TTC549 (cell line): Measurements from ENCODE around the gene PLK5.
"Not testable (repeated sequence)": the region's sequence is repeated elsewhere in the genome, so short reads cannot be mapped to it uniquely, and the experiment has no call there.

Experiments
- FAIRE-seq: peaks from 2 replicates; lab custom pipeline; 2012; peaks lifted over from hg19 to GRCh38; lab: Jason Lieb, UNC

PLK5 gene

DNA sequence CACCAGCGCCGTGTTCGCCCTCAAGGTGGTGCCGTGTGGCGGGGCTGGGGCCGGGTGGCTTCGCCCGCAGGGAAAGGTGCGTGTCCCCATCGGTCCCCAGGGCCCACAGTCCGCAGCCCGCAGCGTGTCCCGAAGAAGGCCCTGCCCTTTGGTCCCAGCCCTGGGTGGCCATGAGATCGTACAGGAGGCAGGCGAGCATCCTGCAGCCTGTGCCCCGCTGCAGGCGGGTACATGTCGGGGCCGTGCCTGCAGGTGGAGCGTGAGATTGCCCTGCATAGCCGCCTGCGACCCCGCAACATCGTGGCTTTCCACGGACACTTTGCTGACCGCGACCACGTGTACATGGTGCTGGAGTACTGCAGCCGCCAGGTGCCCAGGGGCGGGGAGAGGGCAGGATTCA is 1.5 kb downstream of the PLK5 start:
- no peak for FAIRE-seq

- no peak for FAIRE-seq
These were observed 2.3 kb downstream of the PLK5 start for GRCh38 chr19:1526066-1526778.

GRCh38 chr19:1526979-1527649 is 3.2 kb downstream of the PLK5 start:
- FAIRE-seq = no peak

GRCh38 chr19:1527650-1528309 is 3.9 kb downstream of the PLK5 start:
- no peak for FAIRE-seq

DNA sequence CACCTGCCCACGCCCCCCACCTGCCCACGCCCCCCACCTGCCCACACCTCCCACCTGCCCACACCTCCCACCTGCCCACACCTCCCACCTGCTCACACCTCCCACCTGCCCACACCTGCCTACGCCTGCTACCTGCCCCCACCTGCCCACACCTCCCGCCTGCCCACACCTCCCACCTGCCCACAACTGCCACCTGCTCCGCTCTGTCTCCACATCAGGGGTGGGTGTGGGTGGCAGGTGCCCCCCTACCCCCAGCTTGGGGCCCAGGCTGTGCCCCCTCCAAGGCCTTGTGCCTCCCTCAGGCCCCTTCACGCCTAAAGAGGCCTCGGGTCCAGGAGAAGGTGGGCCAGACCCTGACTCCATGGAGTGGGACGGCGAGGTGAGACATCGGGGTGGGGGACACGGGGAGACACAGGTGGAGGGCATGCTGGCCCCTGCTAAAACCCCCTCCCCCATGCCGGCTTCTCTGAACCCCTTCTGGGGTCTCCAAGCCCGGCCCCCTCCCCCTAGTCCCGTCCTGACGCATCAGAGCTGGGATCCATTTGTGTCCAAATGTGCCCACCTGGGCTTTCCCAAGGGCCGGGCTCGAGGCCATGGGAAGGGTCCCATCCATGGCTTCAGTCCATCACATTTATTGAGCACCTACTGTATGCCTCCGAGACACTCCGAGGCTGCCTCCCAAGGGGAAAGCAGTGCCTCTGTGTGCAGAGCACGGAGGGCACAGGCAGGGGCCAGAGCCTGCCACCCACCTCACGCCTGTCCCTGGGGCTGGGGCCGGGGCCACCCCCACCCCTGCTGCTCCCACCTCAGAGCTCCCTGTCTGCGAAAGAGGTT is 4.9 kb downstream of the PLK5 start:
- FAIRE-seq = no peak

- FAIRE-seq = no peak
These were observed 5.5 kb downstream of the PLK5 start for GRCh38 chr19:1529430-1529816.

DNA sequence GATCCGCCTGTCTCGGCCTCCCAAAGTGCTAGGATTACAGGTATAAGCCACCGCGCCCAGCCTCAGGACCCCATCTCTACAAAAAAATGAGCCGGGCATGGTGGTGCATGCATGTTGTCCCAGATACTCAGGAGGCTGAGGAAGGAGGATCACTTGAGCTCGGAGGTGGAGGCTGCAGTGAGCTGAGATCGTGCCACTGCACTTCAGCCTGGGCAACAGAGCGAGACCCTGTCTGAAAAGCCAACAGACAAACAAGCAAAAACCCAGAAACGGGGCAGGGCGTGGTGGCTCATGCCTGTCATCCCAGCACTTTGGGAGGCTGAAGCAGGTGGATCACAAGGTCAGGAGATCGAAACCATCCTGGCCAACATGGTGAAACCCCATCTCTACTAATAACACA is 7.0 kb downstream of the PLK5 start:
- not testable (repeated sequence) for FAIRE-seq

DNA sequence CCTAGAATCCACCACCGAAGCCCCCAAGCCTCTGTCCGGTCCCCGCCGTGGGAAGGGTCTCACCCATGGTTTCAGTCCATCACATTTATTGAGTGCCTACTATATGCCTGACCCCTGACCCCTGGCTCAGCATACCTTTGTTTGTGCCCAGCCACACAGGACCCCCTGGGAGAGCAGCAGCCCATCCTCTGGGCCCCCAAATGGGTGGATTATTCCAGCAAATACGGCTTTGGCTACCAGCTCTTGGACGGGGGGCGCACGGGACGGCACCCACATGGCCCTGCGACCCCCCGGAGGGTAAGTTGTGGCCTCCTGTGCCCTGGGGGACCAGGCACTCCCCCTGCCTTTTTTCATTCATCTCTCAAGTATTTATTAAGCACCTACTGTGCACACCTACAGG is 7.7 kb downstream of the PLK5 start:
- FAIRE-seq = no peak

DNA sequence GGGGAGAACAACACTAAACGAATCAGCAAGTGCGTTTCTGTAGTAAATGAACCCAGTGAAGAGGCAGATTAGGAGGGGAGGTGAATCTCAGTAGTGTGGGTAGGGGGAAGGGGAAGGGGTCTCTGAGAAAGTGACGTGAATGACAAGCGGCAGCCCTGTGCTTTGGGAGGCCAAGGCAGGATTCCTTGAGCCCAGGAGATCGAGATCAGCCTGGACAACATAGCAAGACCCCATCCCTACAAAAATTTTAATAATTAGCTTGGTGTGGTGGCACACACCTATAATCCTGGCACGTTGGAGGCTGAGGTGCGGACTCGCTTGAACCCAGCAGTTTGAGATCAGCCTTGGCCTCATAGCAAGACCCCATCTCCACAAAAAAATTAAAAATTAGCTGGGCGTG is 8.1 kb downstream of the PLK5 start:
- FAIRE-seq = no peak

DNA sequence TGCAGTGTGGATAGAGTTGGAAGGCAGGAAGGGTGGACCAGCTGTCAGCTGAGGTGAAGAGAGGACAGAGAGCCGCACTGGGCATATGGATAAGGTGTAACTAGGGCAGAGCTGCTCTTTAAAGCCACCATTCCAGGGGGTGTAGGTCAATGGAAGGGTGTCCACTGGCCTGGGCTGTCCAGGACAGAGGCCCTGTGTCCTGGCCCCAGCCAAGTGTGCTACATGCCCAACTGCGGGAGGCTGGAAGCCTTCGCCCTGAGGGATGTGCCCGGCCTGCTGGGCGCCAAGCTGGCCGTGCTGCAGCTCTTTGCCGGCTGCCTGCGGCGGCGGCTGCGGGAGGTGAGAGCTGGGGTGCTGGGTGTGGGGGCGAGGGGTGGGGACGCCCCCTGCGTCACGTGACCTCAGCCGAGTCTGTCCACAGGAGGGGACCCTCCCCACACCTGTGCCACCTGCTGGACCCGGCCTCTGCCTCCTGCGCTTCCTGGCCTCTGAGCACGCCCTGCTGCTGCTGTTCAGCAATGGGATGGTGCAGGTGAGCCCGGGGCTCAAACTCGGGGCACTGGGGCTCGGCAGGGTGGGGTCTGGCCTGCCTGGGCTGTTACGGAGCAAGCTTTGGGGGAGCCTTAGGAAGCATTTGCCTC is 9.8 kb downstream of the PLK5 start:
- no peak for FAIRE-seq

GRCh38 chr19:1534972-1535371 is 11.1 kb downstream of the PLK5 start:
- FAIRE-seq = no peak

DNA sequence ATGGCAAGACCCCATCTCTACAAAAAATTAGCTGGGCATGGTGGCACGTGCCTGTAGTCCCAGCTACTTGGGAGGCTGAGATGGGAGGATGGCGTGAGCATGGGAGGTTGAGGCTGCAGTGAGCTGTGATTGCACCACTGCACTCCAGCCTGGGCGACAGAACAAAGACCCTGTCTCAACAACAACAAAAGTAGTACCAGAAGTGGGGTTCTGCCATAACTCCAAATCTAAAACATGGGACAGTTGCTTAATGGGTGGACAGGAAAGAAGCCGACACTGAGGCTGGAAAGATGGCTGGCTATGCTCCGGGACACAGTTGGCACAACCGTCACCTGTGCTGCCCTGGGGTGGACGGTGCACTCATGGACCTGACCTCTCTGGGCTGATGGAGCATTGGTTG is 11.8 kb downstream of the PLK5 start:
- FAIRE-seq = not testable (repeated sequence)

GRCh38 chr19:1538978-1539377 is 15.1 kb downstream of the PLK5 start:
- FAIRE-seq = no peak

- not testable (repeated sequence) for FAIRE-seq
These were observed 15.9 kb downstream of the PLK5 start for GRCh38 chr19:1539749-1540148.

GRCh38 chr19:1540365-1540925 is 16.6 kb downstream of the PLK5 start:
- FAIRE-seq = no peak

DNA sequence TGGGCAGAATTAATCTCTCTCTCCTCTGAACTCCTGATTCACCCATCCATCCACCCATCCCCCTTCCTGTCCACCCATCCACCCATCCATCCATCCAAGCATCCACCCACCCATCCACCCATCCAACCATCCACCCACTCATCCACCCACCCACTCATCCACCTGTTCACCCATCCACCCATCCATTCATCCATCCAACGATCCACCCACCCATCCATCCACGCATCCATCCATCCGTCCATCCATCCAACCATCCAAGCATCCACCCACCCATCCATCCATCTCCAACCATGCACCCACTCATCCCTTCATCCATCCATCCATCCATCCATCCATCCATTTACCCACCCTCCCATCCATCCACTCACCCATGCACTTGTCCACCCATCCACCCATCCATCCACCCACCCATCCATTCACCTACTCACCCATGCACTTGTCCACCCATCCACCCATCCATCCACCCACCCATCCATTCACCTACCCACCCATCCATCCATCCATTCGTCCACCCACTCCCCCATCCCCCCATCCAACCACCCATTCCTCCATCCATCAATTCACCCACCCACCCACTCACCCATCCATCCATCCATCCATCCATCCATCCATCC is 25.6 kb downstream of the PLK5 start:
- FAIRE-seq = no peak

- FAIRE-seq = no peak
These were observed 27.5 kb downstream of the PLK5 start for GRCh38 chr19:1551068-1552040.

DNA sequence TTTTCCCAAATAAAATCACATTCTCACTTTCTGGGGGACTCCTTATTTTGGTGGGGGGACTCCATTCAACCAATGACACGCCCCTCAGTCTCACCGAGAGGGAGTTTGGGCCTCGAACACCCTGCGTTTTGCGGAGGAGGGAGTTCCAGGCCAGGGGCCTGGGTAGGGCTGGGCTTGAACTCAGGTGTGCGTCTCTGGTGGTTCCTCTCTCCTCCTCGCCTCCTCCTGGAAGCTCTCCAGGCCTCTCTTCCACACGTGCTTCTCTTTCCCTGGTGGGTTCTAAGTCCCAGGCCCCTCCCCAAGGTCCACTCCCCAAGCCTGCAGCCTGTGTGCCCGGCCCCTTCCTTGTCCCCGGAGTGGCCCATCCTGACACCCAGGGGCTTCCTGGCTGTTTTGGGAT is 29.5 kb downstream of the PLK5 start:
- no peak for FAIRE-seq

GRCh38 chr19:1554968-1555367 is 31.1 kb downstream of the PLK5 start:
- FAIRE-seq = no peak
